ENCODE results near the gene PRKN.

Gene PRKN

GRCh38 chr6:161608771-161609170, 1118.8 kb downstream of the PRKN start:
- TF ChIP-seq EZH2 (IDR thresholded peaks at IDR 0.05; ENCODE audit: borderline replicate concordance, low read depth, low read length, severe bottlenecking), result no peak
- no peak for TF ChIP-seq CTCF (IDR thresholded peaks at IDR 0.05; ENCODE audit: borderline replicate concordance, extremely low read depth, low read length, poor library complexity, severe bottlenecking)
- Histone ChIP-seq H4K20me1 (ENCODE audit: insufficient read depth, low read length) (no peaks in the 10 kb centered on the region), H3K27ac (ENCODE audit: low read length) (no peak overlapping the region), H3K36me3 (ENCODE audit: insufficient read depth, low read length) (no peaks in the 10 kb centered on the region), H3K9me3 (ENCODE audit: insufficient read depth, low read length, severe bottlenecking) (no peaks in the 10 kb centered on the region), H3K79me2 (ENCODE audit: insufficient read depth, low read length) (no peaks in the 10 kb centered on the region), H2AFZ (ENCODE audit: low read depth, low read length) (no peak overlapping the region), H3K9ac (ENCODE audit: low read depth, low read length) (no peak overlapping the region), H3K4me1 (ENCODE audit: insufficient read depth, low read length) (no peaks in the 10 kb centered on the region), H3K4me3 (ENCODE audit: low read depth in 1 of 2, low read length in 2 of 2) (no peak overlapping the region), H3K27me3 (ENCODE audit: insufficient read depth, low read length, poor library complexity) (no peaks in the 10 kb centered on the region), H3K4me2 (ENCODE audit: insufficient read depth, low read length) (no peak overlapping the region)
- no peak for DNase-seq
- no peak for ATAC-seq (ENCODE audit: insufficient read depth, low read depth)

GRCh38 chr6:161607696-161608297, 1119.8 kb downstream of the PRKN start:
- Histone ChIP-seq H3K9ac (ENCODE audit: low read depth, low read length) (no peak overlapping the region), H3K9me3 (ENCODE audit: insufficient read depth, low read length, severe bottlenecking) (no peaks in the 10 kb centered on the region), H3K4me2 (ENCODE audit: insufficient read depth, low read length) (no peak overlapping the region), H3K4me1 (ENCODE audit: insufficient read depth, low read length) (no peaks in the 10 kb centered on the region), H3K27me3 (ENCODE audit: insufficient read depth, low read length, poor library complexity) (no peaks in the 10 kb centered on the region), H3K4me3 (ENCODE audit: low read depth in 1 of 2, low read length in 2 of 2) (no peak overlapping the region), H3K36me3 (ENCODE audit: insufficient read depth, low read length) (no peaks in the 10 kb centered on the region), H3K79me2 (ENCODE audit: insufficient read depth, low read length) (no peaks in the 10 kb centered on the region), H2AFZ (ENCODE audit: low read depth, low read length) (no peak overlapping the region), H4K20me1 (ENCODE audit: insufficient read depth, low read length) (no peaks in the 10 kb centered on the region), H3K27ac (ENCODE audit: low read length) (no peak overlapping the region)
- ATAC-seq (ENCODE audit: insufficient read depth, low read depth), result no peak
- TF ChIP-seq EZH2 (IDR thresholded peaks at IDR 0.05; ENCODE audit: borderline replicate concordance, low read depth, low read length, severe bottlenecking), result no peak
- TF ChIP-seq CTCF (IDR thresholded peaks at IDR 0.05; ENCODE audit: borderline replicate concordance, extremely low read depth, low read length, poor library complexity, severe bottlenecking), result no peak
- no peak for DNase-seq

- Histone ChIP-seq H3K79me2 (ENCODE audit: insufficient read depth, low read length) (no peaks in the 10 kb centered on the region), H3K27ac (ENCODE audit: low read length) (no peak overlapping the region), H3K4me2 (ENCODE audit: insufficient read depth, low read length) (no peak overlapping the region), H3K9me3 (ENCODE audit: insufficient read depth, low read length, severe bottlenecking) (no peaks in the 10 kb centered on the region), H4K20me1 (ENCODE audit: insufficient read depth, low read length) (no peaks in the 10 kb centered on the region), H3K36me3 (ENCODE audit: insufficient read depth, low read length) (no peaks in the 10 kb centered on the region), H3K4me1 (ENCODE audit: insufficient read depth, low read length) (no peaks in the 10 kb centered on the region), H3K9ac (ENCODE audit: low read depth, low read length) (no peak overlapping the region), H3K4me3 (ENCODE audit: low read depth in 1 of 2, low read length in 2 of 2) (no peak overlapping the region), H2AFZ (ENCODE audit: low read depth, low read length) (no peak overlapping the region), H3K27me3 (ENCODE audit: insufficient read depth, low read length, poor library complexity) (no peaks in the 10 kb centered on the region)
- no peak for ATAC-seq (ENCODE audit: insufficient read depth, low read depth)
- TF ChIP-seq EZH2 (IDR thresholded peaks at IDR 0.05; ENCODE audit: borderline replicate concordance, low read depth, low read length, severe bottlenecking) (no peak), CTCF (IDR thresholded peaks at IDR 0.05; ENCODE audit: borderline replicate concordance, extremely low read depth, low read length, poor library complexity, severe bottlenecking) (no peak)
- no peak for DNase-seq
Observed at GRCh38 chr6:161602359-161602758, 1125.2 kb downstream of the PRKN start.

Measured in DND-41 (cell line).